ENCODE results near the gene CCDC146. TPM values are rescaled to one million over a fixed set of nuclear protein-coding genes. Genes with fewer than 3 reads are reported as not detected.

Gene CCDC146
- total and polyA plus RNA-seq, 9 of the 15 experiments (the other 6 are each of a cell fraction or from before 2014, with no cell fraction given) = 0.10 to 0.98 (median 0.26) TPM; not detected in 1

DNA sequence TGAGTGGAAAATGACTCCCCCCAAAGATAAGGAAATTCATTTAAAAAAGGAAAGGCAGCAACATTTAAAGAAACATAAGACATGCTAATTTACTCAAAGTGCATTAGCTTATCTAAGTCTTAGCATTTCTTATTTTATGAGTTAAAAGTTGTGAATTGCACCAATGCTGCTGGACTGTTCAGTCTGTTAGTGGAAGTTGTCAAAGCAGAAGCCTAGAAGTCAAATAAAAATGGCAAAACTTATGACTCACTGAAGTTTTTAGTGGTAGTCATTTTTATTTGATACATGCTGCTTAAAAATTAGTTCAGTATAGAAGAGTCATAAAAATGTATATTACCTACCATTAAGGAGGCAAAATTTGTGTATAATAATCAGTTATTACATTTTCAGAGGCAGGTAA lies 168.0 kb downstream of the CCDC146 start (continued):
- TF ChIP-seq, protein P1, sequence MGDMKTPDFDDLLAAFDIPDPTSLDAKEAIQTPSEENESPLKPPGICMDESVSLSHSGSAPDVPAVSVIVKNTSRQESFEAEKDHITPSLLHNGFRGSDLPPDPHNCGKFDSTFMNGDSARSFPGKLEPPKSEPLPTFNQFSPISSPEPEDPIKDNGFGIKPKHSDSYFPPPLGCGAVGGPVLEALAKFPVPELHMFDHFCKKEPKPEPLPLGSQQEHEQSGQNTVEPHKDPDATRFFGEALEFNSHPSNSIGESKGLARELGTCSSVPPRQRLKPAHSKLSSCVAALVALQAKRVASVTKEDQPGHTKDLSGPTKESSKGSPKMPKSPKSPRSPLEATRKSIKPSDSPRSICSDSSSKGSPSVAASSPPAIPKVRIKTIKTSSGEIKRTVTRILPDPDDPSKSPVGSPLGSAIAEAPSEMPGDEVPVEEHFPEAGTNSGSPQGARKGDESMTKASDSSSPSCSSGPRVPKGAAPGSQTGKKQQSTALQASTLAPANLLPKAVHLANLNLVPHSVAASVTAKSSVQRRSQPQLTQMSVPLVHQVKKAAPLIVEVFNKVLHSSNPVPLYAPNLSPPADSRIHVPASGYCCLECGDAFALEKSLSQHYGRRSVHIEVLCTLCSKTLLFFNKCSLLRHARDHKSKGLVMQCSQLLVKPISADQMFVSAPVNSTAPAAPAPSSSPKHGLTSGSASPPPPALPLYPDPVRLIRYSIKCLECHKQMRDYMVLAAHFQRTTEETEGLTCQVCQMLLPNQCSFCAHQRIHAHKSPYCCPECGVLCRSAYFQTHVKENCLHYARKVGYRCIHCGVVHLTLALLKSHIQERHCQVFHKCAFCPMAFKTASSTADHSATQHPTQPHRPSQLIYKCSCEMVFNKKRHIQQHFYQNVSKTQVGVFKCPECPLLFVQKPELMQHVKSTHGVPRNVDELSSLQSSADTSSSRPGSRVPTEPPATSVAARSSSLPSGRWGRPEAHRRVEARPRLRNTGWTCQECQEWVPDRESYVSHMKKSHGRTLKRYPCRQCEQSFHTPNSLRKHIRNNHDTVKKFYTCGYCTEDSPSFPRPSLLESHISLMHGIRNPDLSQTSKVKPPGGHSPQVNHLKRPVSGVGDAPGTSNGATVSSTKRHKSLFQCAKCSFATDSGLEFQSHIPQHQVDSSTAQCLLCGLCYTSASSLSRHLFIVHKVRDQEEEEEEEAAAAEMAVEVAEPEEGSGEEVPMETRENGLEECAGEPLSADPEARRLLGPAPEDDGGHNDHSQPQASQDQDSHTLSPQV (IDR thresholded peaks at IDR 0.05) = no peak
- TF ChIP-seq SMAD4 (CRISPR knock-in tag; conservative IDR thresholded peaks at IDR 0.05) = no peak
- TF ChIP-seq LARP7 (IDR thresholded peaks at IDR 0.05) = no peak
- TF ChIP-seq ZNF184 (CRISPR knock-in tag; IDR thresholded peaks at IDR 0.05) = no peak
- no peak for TF ChIP-seq NR2C2 (CRISPR knock-in tag; IDR thresholded peaks at IDR 0.05)
- no peak for TF ChIP-seq NR2C2 (tag; IDR thresholded peaks at IDR 0.05)
- no peak for TF ChIP-seq RBM25 (IDR thresholded peaks at IDR 0.05; ENCODE audit: low read depth, low read length, severe bottlenecking)

GRCh38 chr7:77293046-77293445 lies 170.6 kb downstream of the CCDC146 start:
- in situ Hi-C loops (cut with MboI) (no loop called here), intact Hi-C loops (cut with micrococcal nuclease) (no loop called here)
- Histone ChIP-seq H3K9me1 (ENCODE audit: control insufficient read depth, insufficient read depth, low read length) (no peaks in the 10 kb centered on the region), H3K9ac (ENCODE audit: insufficient read depth in 1 of 2, low read depth in 2 of 2, low read length in 2 of 2) (no peak overlapping the region), H3K79me2 (ENCODE audit: control insufficient read depth, insufficient read depth, low read length) (no peaks in the 10 kb centered on the region), H3K27ac (ENCODE audit: extremely low read depth, low read depth, low read length) (no peak overlapping the region), H2AFZ (ENCODE audit: low read depth, low read length) (no peak overlapping the region), H3K4me2 (ENCODE audit: insufficient read depth, low read length) (no peak overlapping the region), H3K36me3 (ENCODE audit: control insufficient read depth, insufficient read depth, low read length) (no peaks in the 10 kb centered on the region), H3K4me3 (no peak overlapping the region), H3K9me3 (replicated peaks; ENCODE audit: control insufficient read depth, insufficient read depth, low read depth, low read length) (no peaks in the 10 kb centered on the region), H4K20me1 (replicated peaks; ENCODE audit: control insufficient read depth, insufficient read depth, low read length) (no peaks in the 10 kb centered on the region), H3K4me1 (replicated peaks in 1 of 2; ENCODE audit: control insufficient read depth in 2 of 2, insufficient read depth in 2 of 2, low read length in 2 of 2) (no peaks in the 10 kb centered on the region), H3K27me3 (ENCODE audit: control insufficient read depth in 2 of 2, insufficient read depth in 2 of 2, low read length in 2 of 2) (peaks cover 2 to 12% of the 10 kb centered on the region in 2 experiments; a peak in 2 of 5 replicates)
- WGBS (ENCODE audit: insufficient coverage, low coverage, missing lambda C conversion rate) = 3% methylated on average over 4 of the region's 4 CpGs
- ATAC-seq (peak; percentile 78), DNase-seq (ENCODE audit: extremely low read depth in 1 of 4, low spot score in 3 of 4) (no peak), FAIRE-seq (peak; percentile 59)
- POLR2A ChIA-PET = no interaction called here
- no TSS peak for BruUV-seq (replicated peaks)
- TF ChIP-seq HNRNPLL (IDR thresholded peaks at IDR 0.05; ENCODE audit: low read depth, low read length, poor library complexity, severe bottlenecking) = no peak
- TF ChIP-seq, protein P2, sequence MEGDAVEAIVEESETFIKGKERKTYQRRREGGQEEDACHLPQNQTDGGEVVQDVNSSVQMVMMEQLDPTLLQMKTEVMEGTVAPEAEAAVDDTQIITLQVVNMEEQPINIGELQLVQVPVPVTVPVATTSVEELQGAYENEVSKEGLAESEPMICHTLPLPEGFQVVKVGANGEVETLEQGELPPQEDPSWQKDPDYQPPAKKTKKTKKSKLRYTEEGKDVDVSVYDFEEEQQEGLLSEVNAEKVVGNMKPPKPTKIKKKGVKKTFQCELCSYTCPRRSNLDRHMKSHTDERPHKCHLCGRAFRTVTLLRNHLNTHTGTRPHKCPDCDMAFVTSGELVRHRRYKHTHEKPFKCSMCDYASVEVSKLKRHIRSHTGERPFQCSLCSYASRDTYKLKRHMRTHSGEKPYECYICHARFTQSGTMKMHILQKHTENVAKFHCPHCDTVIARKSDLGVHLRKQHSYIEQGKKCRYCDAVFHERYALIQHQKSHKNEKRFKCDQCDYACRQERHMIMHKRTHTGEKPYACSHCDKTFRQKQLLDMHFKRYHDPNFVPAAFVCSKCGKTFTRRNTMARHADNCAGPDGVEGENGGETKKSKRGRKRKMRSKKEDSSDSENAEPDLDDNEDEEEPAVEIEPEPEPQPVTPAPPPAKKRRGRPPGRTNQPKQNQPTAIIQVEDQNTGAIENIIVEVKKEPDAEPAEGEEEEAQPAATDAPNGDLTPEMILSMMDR (IDR thresholded peaks at IDR 0.05 in 2 of 3, conservative IDR thresholded peaks at IDR 0.05 in 1 of 3; ENCODE audit: insufficient read depth in 2 of 3, low read depth in 1 of 3, low read length in 3 of 3) = peak in 2 of 3 experiments; percentile 14 to 33; a peak in 2 of 6 replicates
- TF ChIP-seq RAD21 (CRISPR knock-in tag; conservative IDR thresholded peaks at IDR 0.05 in 1 of 2, IDR thresholded peaks at IDR 0.05 in 1 of 2) = peak in 1 of 2 experiments; percentile 34; a peak in 1 of 4 replicates
- CTCF ChIA-PET (ENCODE audit: low intra/inter-chr PET ratio) = no interaction called here

All from K562 (cell line).